ENCODE data around the gene AQP5.

Gene AQP5

GRCh38 chr12:49961111-49961922, at the start of gene AQP5:
AQP5 (plus strand) TSS chr12:49961872; CDS start chr12:49962018, 146 bp downstream.
- in situ Hi-C loops (cut with MboI; ENCODE audit: low sequenced_read_pairs), result loop anchor here (25.0 kb wide), 1 partner anchor 226 kb away; no protein-coding TSS in a partner anchor

DNA sequence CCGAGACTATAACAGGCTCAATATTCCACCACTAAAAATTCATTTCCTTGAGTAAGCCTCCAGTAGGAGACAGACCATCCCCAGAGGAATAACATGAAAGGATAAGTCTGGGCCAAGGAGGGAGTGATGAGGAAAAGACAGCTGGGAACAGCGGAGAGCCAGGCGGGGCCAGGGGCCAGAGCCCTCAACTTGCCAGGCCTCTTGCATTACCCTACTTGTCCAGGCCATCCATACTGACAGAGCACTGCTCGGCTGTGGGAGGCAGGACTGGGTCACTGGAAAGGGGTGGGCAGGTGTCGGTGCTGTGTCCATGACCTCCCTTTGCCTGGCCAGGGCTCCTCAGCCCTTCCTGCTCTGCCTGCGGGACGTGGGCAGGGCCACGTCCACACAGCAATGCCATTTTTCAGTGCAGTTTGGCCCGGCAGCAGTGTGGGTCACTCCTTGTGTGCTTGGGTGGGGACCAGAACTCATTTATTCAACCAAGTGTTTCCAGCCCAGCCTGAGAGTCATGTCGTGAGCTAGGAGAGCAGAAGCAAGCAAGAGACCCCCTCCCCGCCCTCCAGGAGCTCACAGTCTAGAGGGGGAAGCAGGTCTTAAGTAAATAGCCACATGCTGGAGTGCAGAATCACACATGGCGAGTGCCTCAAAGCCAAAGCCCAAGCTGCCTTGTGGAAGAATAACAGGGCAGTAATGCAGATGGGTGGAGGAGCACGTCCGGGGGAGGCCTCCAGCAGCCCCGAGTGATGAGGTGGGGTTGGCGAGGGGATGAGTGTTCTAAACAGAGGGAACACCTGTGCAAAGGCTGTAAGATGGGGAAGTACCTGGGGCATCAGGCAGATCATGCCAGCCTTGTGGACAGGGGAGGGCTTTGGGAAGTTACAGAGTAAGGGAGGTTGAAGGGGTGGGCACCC, 49.1 kb upstream of the AQP5 start:
- in situ Hi-C loops (cut with MboI; ENCODE audit: low sequenced_read_pairs), result no loop called here

DNA sequence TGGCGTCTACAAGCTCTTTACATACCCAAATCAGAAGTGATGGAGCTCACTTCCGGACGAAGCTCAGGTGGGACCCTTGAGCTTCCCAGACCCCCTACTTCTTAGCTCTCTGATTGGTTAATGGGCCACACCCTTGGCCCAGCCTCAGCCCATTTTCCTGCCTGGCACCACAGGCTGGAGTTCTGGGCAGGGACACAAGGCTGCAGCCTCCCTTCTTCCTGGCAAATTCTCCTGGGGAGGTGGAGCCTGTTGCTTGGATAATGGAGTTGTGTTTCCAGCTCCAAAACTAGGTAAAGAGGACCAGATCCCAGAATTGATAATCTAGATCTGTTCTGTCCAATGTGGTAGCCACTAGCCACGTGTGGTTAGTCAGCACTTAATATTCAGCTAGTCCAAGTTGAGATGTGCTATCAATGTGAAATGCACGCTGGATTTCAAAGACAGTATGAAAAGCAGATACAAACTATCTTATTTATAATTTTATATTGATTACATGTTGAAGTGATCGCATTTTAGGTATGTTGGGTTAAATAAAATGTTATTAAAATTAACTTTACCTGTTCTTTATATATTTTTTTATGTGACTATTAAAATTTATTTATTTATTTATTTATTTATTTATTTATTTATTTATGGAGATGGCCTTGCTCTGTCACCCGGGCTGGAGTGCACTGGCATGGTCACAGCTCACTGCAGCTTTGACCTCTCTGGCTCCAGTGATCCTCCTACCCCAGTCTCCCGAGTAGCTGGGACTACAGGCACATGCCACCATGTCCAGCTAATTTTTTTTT, 45.3 kb upstream of the AQP5 start:
- in situ Hi-C loops (cut with MboI; ENCODE audit: low sequenced_read_pairs), result no loop called here

DNA sequence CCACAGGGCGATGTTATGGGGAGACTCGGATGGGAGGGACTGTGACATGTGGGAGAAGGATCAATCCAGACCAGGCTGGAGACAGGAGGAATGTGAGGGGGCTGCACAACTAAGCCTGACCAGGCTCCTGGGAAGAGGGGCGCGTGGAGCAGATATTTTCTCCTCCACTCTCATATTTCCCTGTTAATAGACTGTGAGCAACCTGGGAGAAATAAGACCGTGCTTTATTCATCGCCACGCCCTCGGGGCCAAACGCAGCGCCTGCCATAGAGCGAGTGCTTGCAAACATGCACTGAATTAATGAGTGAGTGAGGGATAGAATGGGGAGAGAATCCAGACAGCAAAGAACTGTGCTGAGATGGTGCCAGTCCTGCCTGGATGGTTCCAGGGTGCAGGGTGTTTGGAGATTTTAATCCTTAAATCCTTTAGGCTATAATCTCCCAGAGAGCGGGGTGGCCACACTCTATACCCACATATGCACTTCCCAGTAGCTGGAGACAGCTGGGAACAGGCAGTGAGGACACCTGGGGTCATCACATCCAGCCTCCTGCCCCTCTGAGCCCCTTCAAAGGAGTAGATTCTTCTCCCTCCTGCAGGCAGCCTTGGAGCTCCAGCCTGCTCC, 44.4 kb upstream of the AQP5 start:
- in situ Hi-C loops (cut with MboI; ENCODE audit: low sequenced_read_pairs), result no loop called here

GRCh38 chr12:49917788-49918173, 43.9 kb upstream of the AQP5 start:
- in situ Hi-C loops (cut with MboI; ENCODE audit: low sequenced_read_pairs), result no loop called here

DNA sequence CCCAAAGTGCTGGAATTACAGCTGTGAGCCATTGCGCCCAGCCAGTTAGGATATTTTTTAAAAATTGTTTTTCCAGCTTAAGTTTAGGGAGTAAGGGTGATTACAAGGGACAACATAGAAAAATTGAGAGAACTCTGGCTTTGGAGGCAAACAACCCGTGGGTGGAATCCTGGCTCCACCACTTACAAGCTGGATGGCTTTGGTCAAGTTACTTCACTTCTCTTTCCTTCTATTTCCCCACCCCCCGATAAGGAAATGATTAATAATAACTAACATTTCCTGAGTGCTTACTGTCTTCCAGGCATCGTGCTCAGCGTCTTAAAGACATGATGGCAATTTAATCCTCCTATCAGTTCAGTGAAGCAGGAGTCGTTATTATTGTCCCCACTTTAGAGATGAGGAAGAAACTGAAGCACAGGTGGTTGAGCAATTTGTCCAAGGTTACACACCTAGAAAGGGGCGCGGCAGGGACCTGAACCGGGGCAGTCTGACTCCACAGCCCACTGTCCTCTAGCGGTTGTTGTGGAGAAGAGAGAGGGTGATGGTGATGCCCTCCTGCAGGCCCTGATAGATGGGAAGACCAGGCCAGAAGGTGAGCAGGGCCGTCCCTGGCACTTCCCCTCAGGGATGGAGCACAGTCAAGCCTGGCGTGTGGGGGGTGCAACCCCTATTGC, 41.3 kb upstream of the AQP5 start:
- in situ Hi-C loops (cut with MboI; ENCODE audit: low sequenced_read_pairs), result no loop called here

- in situ Hi-C loops (cut with MboI; ENCODE audit: low sequenced_read_pairs), result no loop called here
Observed at GRCh38 chr12:49920915-49921286, 40.8 kb upstream of the AQP5 start.

DNA sequence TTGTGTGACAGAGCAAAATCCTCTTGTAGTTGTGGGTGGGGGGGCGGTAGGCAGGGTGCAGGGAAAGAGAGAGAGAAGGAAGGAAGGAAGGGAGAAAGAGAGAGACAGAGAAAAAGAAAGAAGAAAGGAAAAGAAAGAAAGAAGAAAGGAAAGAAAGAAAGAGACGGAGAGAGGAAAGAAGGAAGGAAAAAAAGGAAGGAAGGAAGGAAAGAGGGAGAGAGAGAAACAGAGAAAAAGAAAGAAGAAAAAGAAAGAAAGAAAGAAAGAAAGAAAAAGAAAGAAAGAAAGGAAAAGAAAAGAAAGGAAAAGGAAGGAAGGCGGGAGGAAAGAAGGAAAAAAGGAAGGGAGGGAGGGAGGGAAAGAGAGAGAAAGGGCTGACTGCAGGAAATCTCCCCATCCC, 40.4 kb upstream of the AQP5 start:
- in situ Hi-C loops (cut with MboI; ENCODE audit: low sequenced_read_pairs), result no loop called here

GRCh38 chr12:49921936-49922335, 39.7 kb upstream of the AQP5 start:
- in situ Hi-C loops (cut with MboI; ENCODE audit: low sequenced_read_pairs), result no loop called here

DNA sequence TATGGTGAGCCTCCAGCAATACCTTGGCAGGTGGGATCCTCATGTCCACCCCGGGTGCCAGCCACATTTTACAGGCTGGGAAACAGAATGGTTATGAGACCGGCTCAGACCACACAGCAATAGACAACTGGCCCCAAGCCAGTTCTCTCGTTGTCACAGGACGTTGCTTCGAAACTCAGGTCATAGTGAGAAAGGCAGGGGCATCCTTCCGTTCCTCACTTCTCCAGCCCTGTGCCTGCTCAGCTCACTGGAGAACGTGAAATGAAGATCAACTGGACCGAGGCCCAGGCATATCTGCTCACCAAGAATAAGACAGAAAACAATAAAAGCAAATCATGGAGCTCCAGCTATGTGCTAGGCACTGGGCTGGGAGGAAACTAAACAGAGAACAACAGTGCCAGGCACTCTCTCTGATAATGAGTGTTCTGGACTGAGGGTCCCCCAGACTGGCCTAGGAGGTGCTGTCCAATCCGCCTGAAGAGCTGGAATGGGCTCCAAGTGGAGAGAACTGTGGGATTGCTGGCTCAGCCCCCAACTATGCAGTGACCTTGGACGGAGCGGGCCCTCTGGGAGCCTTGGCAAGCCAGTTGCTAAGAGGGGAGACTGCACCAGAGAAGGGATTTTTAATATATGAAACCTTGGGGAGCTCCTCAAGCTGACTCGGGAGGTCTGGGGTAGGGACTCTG, 39.2 kb upstream of the AQP5 start:
- in situ Hi-C loops (cut with MboI; ENCODE audit: low sequenced_read_pairs), result no loop called here

DNA sequence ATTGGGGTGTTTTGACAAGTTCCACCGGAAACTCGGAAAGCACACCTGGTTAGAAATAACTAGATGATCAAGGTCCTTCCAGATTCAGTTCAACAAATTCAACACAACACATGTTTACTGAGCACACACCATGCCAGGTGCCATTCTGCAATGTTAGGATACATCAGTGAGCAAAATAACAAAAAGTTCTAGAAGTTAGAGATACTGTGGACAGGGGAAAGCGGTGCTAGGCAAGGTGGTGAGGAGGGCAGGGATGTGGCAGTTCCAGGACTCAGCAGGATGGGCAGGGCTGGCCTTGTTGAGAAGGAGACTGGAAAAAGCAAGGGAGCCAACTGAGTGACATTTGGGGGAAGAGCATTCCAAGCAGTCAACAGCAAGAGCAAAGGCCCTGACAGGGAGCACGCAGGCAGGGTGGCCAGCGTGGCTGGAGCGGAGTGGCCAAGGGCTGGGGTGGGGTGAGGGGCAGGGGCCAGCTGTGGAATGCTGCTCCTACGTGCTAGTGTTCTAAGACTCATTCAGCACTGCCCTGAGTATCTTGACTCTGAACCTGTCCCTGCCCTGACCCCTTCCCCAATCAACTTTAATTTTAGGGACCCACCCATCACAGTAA, 38.5 kb upstream of the AQP5 start:
- in situ Hi-C loops (cut with MboI; ENCODE audit: low sequenced_read_pairs), result no loop called here

- in situ Hi-C loops (cut with MboI; ENCODE audit: low sequenced_read_pairs), result no loop called here
Observed at GRCh38 chr12:49923880-49924556, 37.7 kb upstream of the AQP5 start.

DNA sequence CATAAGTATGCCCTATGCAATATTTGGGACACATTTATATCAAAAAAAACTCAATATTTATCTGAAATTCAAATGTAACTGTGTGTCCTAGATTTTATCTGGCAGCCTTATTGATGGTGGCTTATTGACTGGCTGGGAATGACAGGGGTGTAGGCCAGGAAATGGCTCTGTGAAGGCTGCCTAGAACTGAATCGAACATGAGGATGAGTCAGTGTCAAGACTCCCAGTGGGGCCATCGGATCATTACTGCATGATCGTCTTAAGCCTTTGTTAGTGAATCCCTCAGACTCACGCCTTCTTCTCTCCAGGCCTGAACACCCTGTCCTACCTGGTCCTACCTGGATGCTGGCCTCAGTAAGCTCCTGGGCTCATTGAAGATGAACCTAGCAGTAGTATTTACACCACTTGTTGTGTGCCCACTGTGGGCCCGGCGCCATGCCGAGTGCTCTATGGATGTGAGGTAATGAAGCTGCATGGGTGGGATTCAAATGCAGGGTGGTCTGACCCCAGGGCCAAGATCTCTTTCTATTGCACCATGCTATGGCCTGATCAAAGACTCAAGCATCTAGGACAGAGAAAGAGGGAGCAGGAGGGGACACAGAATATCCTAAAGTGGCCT, 36.9 kb upstream of the AQP5 start:
- in situ Hi-C loops (cut with MboI; ENCODE audit: low sequenced_read_pairs), result no loop called here

DNA sequence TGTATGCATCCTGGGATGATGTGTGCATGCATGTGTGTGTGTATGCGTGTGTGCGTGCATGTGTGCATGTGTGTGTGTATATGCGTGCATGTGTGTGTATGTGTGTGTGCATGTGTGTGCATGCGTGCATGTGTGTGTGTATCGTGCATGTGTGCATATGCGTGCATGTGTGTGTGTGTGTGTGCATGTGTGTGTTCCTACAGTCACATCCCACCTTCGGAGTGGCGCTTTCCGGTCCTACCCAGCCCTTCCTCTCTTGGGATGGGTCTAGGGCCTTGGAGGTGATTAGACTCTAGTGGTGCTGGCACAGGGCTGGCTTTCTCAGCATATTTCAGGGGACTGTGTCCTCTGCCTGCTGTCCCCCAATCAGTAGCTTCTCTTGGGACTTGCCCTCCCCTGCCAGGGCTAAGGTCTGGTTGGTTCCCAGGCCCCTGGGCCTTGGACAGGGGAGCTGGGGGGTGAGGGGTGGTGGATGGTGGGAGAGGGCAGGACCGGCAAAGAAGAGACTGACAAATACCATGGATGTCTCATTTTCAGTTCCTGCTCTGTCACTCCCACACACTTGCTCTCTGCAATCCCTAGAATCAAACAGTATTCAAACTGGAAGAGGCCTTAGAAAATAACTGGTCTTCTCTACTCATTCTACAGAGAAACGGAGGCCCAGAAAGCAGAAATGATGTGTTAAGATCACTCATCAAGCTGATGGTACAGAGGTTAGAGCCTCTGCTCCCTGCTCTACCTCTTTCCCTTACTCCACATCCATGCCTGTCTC, 36.1 kb upstream of the AQP5 start:
- in situ Hi-C loops (cut with MboI; ENCODE audit: low sequenced_read_pairs), result no loop called here

DNA sequence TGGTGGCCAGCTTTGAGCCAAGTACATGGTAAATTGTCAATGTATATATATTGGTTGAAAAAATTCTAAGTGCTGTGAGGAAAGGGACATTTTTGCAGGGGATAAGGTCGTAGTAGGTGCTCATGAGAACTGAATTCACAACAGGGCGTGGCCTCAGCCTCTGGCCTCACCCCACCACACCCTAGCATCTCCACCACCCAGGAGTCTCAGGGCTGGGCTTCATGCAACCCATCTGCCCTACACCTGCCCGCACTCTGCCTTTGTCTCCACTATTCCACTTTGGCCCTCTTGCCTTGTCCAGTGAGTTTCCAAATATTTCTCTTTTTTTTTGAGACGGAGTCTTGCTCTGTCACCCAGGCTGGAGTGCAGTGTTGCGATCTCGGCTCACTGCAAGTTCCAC, 33.2 kb upstream of the AQP5 start:
- in situ Hi-C loops (cut with MboI; ENCODE audit: low sequenced_read_pairs), result no loop called here

DNA sequence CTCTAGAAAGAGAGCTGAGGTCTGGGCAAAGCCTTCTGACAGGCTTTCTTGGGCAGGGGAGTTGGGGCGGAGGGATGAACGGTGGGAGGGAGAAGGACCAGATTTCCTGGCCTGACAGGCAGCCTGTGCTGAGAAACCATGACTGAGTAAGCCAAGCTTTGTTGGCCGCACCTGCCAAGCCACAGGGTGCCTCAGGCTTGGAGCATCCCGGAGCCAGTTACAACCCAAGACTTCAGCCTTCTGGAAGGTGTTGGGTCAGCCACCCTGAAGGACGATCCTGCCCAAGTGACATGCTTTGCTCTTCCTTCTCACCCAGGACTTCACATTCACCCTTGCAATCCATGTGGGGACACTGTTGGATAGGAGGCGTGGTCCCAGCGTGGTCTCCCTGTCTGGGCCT, 32.1 kb upstream of the AQP5 start:
- in situ Hi-C loops (cut with MboI; ENCODE audit: low sequenced_read_pairs), result no loop called here

DNA sequence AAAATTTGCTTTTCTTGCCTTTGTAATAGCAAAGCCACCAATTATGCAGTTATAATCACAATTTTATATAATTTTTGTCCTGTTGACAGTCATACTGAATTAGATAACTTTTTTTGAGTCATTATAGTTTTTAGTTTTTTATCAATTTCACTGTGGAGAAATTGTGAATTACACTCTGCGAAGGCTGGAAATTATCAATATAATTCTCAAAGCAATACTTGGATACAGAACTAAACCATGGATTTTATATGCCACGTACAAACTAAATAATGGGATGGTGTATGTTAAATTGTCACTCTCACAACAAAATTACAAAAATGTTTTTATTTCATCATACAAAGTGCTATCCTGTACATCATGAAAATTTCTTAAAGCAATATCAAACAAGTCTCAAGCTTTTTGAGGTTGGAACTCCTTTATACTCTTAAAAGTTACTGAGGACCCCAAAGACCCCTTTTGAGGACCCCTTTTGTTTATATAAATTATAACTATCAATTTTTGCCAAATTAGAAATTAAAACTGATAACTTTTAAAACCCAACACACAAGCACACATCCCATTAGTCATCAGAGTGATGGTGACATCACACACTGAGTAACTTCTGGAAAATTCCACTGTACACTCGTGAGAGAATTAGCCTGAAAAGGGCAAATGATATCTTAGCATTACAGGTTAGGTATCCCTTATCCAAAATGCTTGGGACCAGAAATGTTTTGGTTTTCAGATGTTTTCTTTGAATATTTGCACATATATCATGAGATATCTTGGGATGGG, 31.0 kb upstream of the AQP5 start:
- in situ Hi-C loops (cut with MboI; ENCODE audit: low sequenced_read_pairs), result no loop called here
